ENCODE data around the gene RERE.
"Not testable (repeated sequence)": the region's sequence is repeated elsewhere in the genome, so short reads cannot be mapped to it uniquely, and the experiment has no call there.

Gene RERE

GRCh38 chr1:8807004-8807403, 10.4 kb downstream of the RERE start:
- DNase-seq, result no peak

GRCh38 chr1:8800416-8800815, 17.0 kb downstream of the RERE start:
- DNase-seq, result no peak

GRCh38 chr1:8797216-8797615, 20.2 kb downstream of the RERE start:
- DNase-seq, result no peak

- no peak for DNase-seq
These were observed 20.6 kb downstream of the RERE start for GRCh38 chr1:8796812-8797211.

- DNase-seq, result no peak
These were observed 22.8 kb downstream of the RERE start for GRCh38 chr1:8794605-8795004.

GRCh38 chr1:8791819-8792218, 25.6 kb downstream of the RERE start:
- DNase-seq, result no peak

- no peak for DNase-seq
These were observed 26.5 kb downstream of the RERE start for GRCh38 chr1:8790987-8791386.

- no peak for DNase-seq
These were observed 27.0 kb downstream of the RERE start for GRCh38 chr1:8790478-8790877.

- no peak for DNase-seq
These were observed 27.9 kb downstream of the RERE start for GRCh38 chr1:8789314-8790214.

- DNase-seq, result no peak
These were observed 30.2 kb downstream of the RERE start for GRCh38 chr1:8787218-8787617.

- DNase-seq, result not testable (repeated sequence)
These were observed 31.2 kb downstream of the RERE start for GRCh38 chr1:8786204-8786603.

- no peak for DNase-seq
These were observed 34.5 kb downstream of the RERE start for GRCh38 chr1:8782955-8783354.

- no peak for DNase-seq
These were observed 35.3 kb downstream of the RERE start for GRCh38 chr1:8782001-8782620.

- DNase-seq, result no peak
These were observed 37.0 kb downstream of the RERE start for GRCh38 chr1:8780405-8780804.

- no peak for DNase-seq
These were observed 39.6 kb downstream of the RERE start for GRCh38 chr1:8777867-8778266.

GRCh38 chr1:8776104-8776503, 41.3 kb downstream of the RERE start:
- no peak for DNase-seq

GRCh38 chr1:8767006-8767405, 50.4 kb downstream of the RERE start:
- DNase-seq, result no peak

GRCh38 chr1:8765198-8765597, 52.2 kb downstream of the RERE start:
- DNase-seq, result no peak

GRCh38 chr1:8764293-8764937, 53.0 kb downstream of the RERE start:
- no peak for DNase-seq

GRCh38 chr1:8763888-8764287, 53.6 kb downstream of the RERE start:
- DNase-seq, result no peak

GRCh38 chr1:8754993-8755392, 62.4 kb downstream of the RERE start:
- no peak for DNase-seq

- DNase-seq, result peak in 1 of 51 donors; percentile 41
These were observed 63.2 kb downstream of the RERE start for GRCh38 chr1:8754247-8754650.

GRCh38 chr1:8753736-8754135, 63.7 kb downstream of the RERE start:
- no peak for DNase-seq
